ENCODE results near the gene INPPL1.

- TF ChIP-seq ZFP30 (CRISPR knock-in tag; IDR thresholded peaks at IDR 0.05) (no peak), ZC3H10 (CRISPR knock-in tag; IDR thresholded peaks at IDR 0.05) (no peak), ISL1 (CRISPR knock-in tag; IDR thresholded peaks at IDR 0.05) (no peak), POU6F1 (CRISPR knock-in tag; IDR thresholded peaks at IDR 0.05; ENCODE audit: borderline replicate concordance, low read depth) (no peak)
- TF ChIP-seq, protein P1, sequence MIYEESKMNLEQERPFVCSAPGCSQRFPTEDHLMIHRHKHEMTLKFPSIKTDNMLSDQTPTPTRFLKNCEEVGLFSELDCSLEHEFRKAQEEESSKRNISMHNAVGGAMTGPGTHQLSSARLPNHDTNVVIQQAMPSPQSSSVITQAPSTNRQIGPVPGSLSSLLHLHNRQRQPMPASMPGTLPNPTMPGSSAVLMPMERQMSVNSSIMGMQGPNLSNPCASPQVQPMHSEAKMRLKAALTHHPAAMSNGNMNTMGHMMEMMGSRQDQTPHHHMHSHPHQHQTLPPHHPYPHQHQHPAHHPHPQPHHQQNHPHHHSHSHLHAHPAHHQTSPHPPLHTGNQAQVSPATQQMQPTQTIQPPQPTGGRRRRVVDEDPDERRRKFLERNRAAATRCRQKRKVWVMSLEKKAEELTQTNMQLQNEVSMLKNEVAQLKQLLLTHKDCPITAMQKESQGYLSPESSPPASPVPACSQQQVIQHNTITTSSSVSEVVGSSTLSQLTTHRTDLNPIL (CRISPR knock-in tag; IDR thresholded peaks at IDR 0.05; ENCODE audit: low read depth), result no peak
- TF ChIP-seq, protein P2, sequence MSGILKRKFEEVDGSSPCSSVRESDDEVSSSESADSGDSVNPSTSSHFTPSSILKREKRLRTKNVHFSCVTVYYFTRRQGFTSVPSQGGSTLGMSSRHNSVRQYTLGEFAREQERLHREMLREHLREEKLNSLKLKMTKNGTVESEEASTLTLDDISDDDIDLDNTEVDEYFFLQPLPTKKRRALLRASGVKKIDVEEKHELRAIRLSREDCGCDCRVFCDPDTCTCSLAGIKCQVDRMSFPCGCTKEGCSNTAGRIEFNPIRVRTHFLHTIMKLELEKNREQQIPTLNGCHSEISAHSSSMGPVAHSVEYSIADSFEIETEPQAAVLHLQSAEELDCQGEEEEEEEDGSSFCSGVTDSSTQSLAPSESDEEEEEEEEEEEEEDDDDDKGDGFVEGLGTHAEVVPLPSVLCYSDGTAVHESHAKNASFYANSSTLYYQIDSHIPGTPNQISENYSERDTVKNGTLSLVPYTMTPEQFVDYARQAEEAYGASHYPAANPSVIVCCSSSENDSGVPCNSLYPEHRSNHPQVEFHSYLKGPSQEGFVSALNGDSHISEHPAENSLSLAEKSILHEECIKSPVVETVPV (CRISPR knock-in tag; IDR thresholded peaks at IDR 0.05), result no peak
These were observed 34.9 kb upstream of the INPPL1 start for GRCh38 chr11:72189455-72190250.
